H9 (cell line): ENCODE data around the gene ATP6V1B1. TPM values are rescaled to one million over a fixed set of nuclear protein-coding genes. Genes with fewer than 3 reads are reported as not detected.

Source experiments
- DNase-seq: peaks from one replicate; pipeline ENCODE4 v3.0.0-alpha.2; 2017
- H2AFZ ChIP-seq: one replicate; pipeline ENCODE4 v1.6.1; 2013; ENCODE audit warnings: mild to moderate bottlenecking, low read length, control low read depth, moderate library complexity
- H2AK5ac ChIP-seq: 2 replicates; pipeline ENCODE4 v1.6.1; 2013; ENCODE audit warnings: low read length, control low read depth, mixed read lengths; ENCODE audit not compliant: insufficient read length
- H2BK120ac ChIP-seq: one replicate; pipeline ENCODE4 v1.6.1; 2013; ENCODE audit warnings: low read depth, mild to moderate bottlenecking, low read length, control low read depth, inconsistent platforms; ENCODE audit not compliant: poor library complexity, severe bottlenecking
- H2BK12ac ChIP-seq: 2 replicates; pipeline ENCODE4 v1.6.1; 2013; ENCODE audit warnings: low read length, control low read depth, mixed read lengths, low read depth; ENCODE audit not compliant: insufficient read length
- H2BK15ac ChIP-seq: 2 replicates; pipeline ENCODE4 v1.6.1; 2013; ENCODE audit warnings: low read depth, low read length, control low read depth
- H2BK20ac ChIP-seq: one replicate; pipeline ENCODE4 v1.6.1; 2013; ENCODE audit warnings: low read depth, mild to moderate bottlenecking, low read length, control low read depth, inconsistent platforms; ENCODE audit not compliant: poor library complexity, severe bottlenecking
- H2BK5ac ChIP-seq: 2 replicates; pipeline ENCODE4 v1.6.1; 2013; ENCODE audit warnings: low read length, control low read depth, mixed read lengths; ENCODE audit not compliant: insufficient read length
- H3K14ac ChIP-seq: 2 replicates; pipeline ENCODE4 v1.6.1; 2013; ENCODE audit warnings: low read length, control low read depth; ENCODE audit not compliant: insufficient read depth
- H3K18ac ChIP-seq: 2 replicates; pipeline ENCODE4 v1.6.1; 2013; ENCODE audit warnings: low read depth, mild to moderate bottlenecking, mixed read lengths, low read length, control low read depth; ENCODE audit not compliant: insufficient read length
- H3K23ac ChIP-seq: 2 replicates; pipeline ENCODE4 v1.6.1; 2013; ENCODE audit warnings: low read length, control low read depth, mixed read lengths, low read depth; ENCODE audit not compliant: insufficient read length
- H3K23me2 ChIP-seq: 2 replicates; pipeline ENCODE4 v1.6.1; 2013; ENCODE audit warnings: low read depth, mild to moderate bottlenecking, mixed read lengths, low read length, control low read depth; ENCODE audit not compliant: insufficient read length, poor library complexity, severe bottlenecking
- H3K27ac ChIP-seq: 2 replicates; pipeline ENCODE4 v1.5.1; 2013; ENCODE audit warnings: low read length, control low read depth, mixed read lengths, low read depth; ENCODE audit not compliant: insufficient read length
- H3K27me3 ChIP-seq: 2 replicates; pipeline ENCODE4 v1.6.1; 2013; ENCODE audit warnings: low read length, control low read depth, inconsistent platforms; ENCODE audit not compliant: insufficient read depth
- H3K4ac ChIP-seq: 2 replicates; pipeline ENCODE4 v1.6.1; 2013; ENCODE audit warnings: low read depth, mild to moderate bottlenecking, control low read depth, inconsistent platforms, low read length, moderate library complexity
- H3K4me1 ChIP-seq: 2 replicates; pipeline ENCODE4 v1.6.1; 2013; ENCODE audit warnings: low read length, control low read depth, inconsistent platforms; ENCODE audit not compliant: insufficient read depth
- H3K4me2 ChIP-seq: 2 replicates; pipeline ENCODE4 v1.6.1; 2013; ENCODE audit warnings: low read length, control low read depth, mixed read lengths; ENCODE audit not compliant: insufficient read length, insufficient read depth
- H3K56ac ChIP-seq: 2 replicates; pipeline ENCODE4 v1.6.1; 2013; ENCODE audit warnings: low read depth, mild to moderate bottlenecking, mixed read lengths, low read length, control low read depth; ENCODE audit not compliant: insufficient read length
- H3K79me1 ChIP-seq: 2 replicates; pipeline ENCODE4 v1.6.1; 2013; ENCODE audit warnings: low read depth, mild to moderate bottlenecking, moderate library complexity, low read length, control low read depth, inconsistent platforms; ENCODE audit not compliant: insufficient read depth, poor library complexity, severe bottlenecking
- H3K79me2 ChIP-seq: 2 replicates; pipeline ENCODE4 v1.6.1; 2013; ENCODE audit warnings: low read length, control low read depth, inconsistent platforms; ENCODE audit not compliant: insufficient read depth
- H3K9ac ChIP-seq: 2 replicates; pipeline ENCODE4 v1.6.1; 2013; ENCODE audit warnings: low read length, control low read depth, mixed read lengths; ENCODE audit not compliant: insufficient read length; ENCODE audit errors: extremely low read depth
- H3K9me3 ChIP-seq: one replicate; pipeline ENCODE4 v1.6.1; 2013; ENCODE audit warnings: low read depth, low read length, inconsistent platforms; ENCODE audit not compliant: control insufficient read depth
- H3T11ph ChIP-seq: one replicate; pipeline ENCODE4 v1.6.1; 2013; ENCODE audit warnings: mild to moderate bottlenecking, low read length, control low read depth, inconsistent platforms
- H4K20me1 ChIP-seq: one replicate; pipeline ENCODE4 v1.6.1; 2013; ENCODE audit not compliant: control insufficient read depth, insufficient read length, insufficient read depth
- H4K5ac ChIP-seq: 2 replicates; pipeline ENCODE4 v1.6.1; 2013; ENCODE audit warnings: low read depth, mild to moderate bottlenecking, mixed read lengths, low read length, control low read depth; ENCODE audit not compliant: insufficient read length
- H4K8ac ChIP-seq: replicated peaks from 2 replicates; pipeline ENCODE4 v1.6.1; 2013; ENCODE audit warnings: low read length, control low read depth, mixed read lengths, low read depth; ENCODE audit not compliant: insufficient read length
- H4K91ac ChIP-seq: 2 replicates; pipeline ENCODE4 v1.6.1; 2013; ENCODE audit warnings: low read depth, mild to moderate bottlenecking, moderate library complexity, mixed read lengths, low read length, control low read depth; ENCODE audit not compliant: insufficient read length
- H3K27ac Mint-ChIP-seq, 3 experiments: 2 replicates in 2 of 3; 3 replicates in 1 of 3; pipeline ENCODE4 v1.8.0; 2020 to 2021; ENCODE audit warnings: mixed read lengths in 3 of 3, mild to moderate bottlenecking in 1 of 3, moderate library complexity in 1 of 3
- H3K27me3 Mint-ChIP-seq: 2 replicates; pipeline ENCODE4 v1.8.0; 2021; ENCODE audit warnings: low read depth, mild to moderate bottlenecking, moderate library complexity, mixed read lengths
- H3K36me3 Mint-ChIP-seq, 3 experiments: 2 replicates in 2 of 3; 3 replicates in 1 of 3; pipeline ENCODE4 v1.8.0; 2020 to 2021; ENCODE audit warnings: low read depth in 3 of 3, mixed read lengths in 3 of 3; ENCODE audit not compliant: insufficient read depth in 1 of 3
- H3K4me1 Mint-ChIP-seq, 2 experiments: 2 replicates each; pipeline ENCODE4 v1.8.0; 2020; ENCODE audit warnings: mixed read lengths in 2 of 2
- H3K4me3 Mint-ChIP-seq, 2 experiments: 2 replicates in 1 of 2; 3 replicates in 1 of 2; pipeline ENCODE4 v1.8.0; 2020 to 2021; ENCODE audit warnings: mild to moderate bottlenecking in 2 of 2, mixed read lengths in 2 of 2, moderate library complexity in 1 of 2
- H3K9me3 Mint-ChIP-seq, 2 experiments: 2 replicates in 1 of 2; 3 replicates in 1 of 2; pipeline ENCODE4 v1.8.0; 2020; ENCODE audit warnings: mild to moderate bottlenecking in 2 of 2, mixed read lengths in 2 of 2, moderate library complexity in 1 of 2
- CTCF ChIP-seq: fragments of 200-600 bp; sonication (generic); conservative IDR thresholded peaks from 3 replicates; pipeline ENCODE4 v1.8.0; 2021; ENCODE audit warnings: antibody characterized with exemption, mild to moderate bottlenecking
- WGBS: extraction: QIAGEN DNeasy Blood & Tissue Kit; methylation state at CpG from one replicate; pipeline ENCODE4 v1.1.7; 2013; ENCODE audit warnings: missing lambda C conversion rate, low lambda C conversion rate, mixed read lengths; ENCODE audit not compliant: insufficient read length; ENCODE audit errors: extremely low coverage; 5-methylcytosine and 5-hydroxymethylcytosine counted together
- total RNA-seq: library from RNA; stranded (reverse); gene quantifications from 2 replicates; pipeline ENCODE4 v1.2.1, GENCODE V29; 2021

Gene ATP6V1B1
- total RNA-seq, 1 experiment from 2014 or later, result not detected

- no peak for TF ChIP-seq CTCF
- no peak overlapping the region for H2BK20ac ChIP-seq
- H4K5ac ChIP-seq, result no peak overlapping the region
- peaks cover 64% of the 10 kb centered on the region for H3K27me3 Mint-ChIP-seq
- no peak overlapping the region for H2BK5ac ChIP-seq
- no peak overlapping the region for H2AFZ ChIP-seq
- no peak overlapping the region for H3K56ac ChIP-seq
- no peaks in the 10 kb centered on the region for H3K9me3 ChIP-seq
- no peaks in the 10 kb centered on the region for H3K4me1 ChIP-seq
- H4K91ac ChIP-seq, result no peak overlapping the region
- H3K36me3 Mint-ChIP-seq, result no peaks in the 10 kb centered on the region
- H4K8ac ChIP-seq, result no peak overlapping the region
- H3K27ac Mint-ChIP-seq, result peak overlapping the region in 1 of 3 experiments; percentile 60; a peak in 1 of 7 replicates
- no peak overlapping the region for H2BK15ac ChIP-seq
- no peak overlapping the region for H3K14ac ChIP-seq
- no peak overlapping the region; a peak in 1 of 5 replicates for H3K4me3 Mint-ChIP-seq
- no peak overlapping the region for H3T11ph ChIP-seq
- H3K9ac ChIP-seq, result no peak overlapping the region
- no peak overlapping the region for H3K4me2 ChIP-seq
- no peak overlapping the region for H3K27ac ChIP-seq
- H2BK120ac ChIP-seq, result no peak overlapping the region
- no peak overlapping the region for H2AK5ac ChIP-seq
- H4K20me1 ChIP-seq, result no peaks in the 10 kb centered on the region
- H3K9me3 Mint-ChIP-seq, result no peaks in the 10 kb centered on the region
- H3K18ac ChIP-seq, result no peak overlapping the region
- peaks cover 14 to 19% of the 10 kb centered on the region in 2 experiments for H3K4me1 Mint-ChIP-seq
- no peak overlapping the region for H3K4ac ChIP-seq
- no peak overlapping the region for H3K23ac ChIP-seq
- H2BK12ac ChIP-seq, result no peak overlapping the region
- DNase-seq, result peak; percentile 37
- no peaks in the 10 kb centered on the region for H3K23me2 ChIP-seq
- no peaks in the 10 kb centered on the region for H3K79me1 ChIP-seq
- H3K79me2 ChIP-seq, result no peaks in the 10 kb centered on the region
- WGBS, result no CpG with 5 or more reads among the region's 18 CpGs
- no peaks in the 10 kb centered on the region for H3K27me3 ChIP-seq
These were observed 13.2 kb upstream of the ATP6V1B1 start for GRCh38 chr2:70922235-70923234.
